H1 (cell line): ENCODE data around the gene LRRC32. TPM values are rescaled to one million over a fixed set of nuclear protein-coding genes. Genes with fewer than 3 reads are reported as not detected.

Experiments
- CBX8 ChIP-seq: fragments of 300-800, 300-1000 bp; sonication (generic); IDR thresholded peaks from 2 replicates; pipeline ENCODE4 v1.7.1; 2016; ENCODE audit warnings: low read depth, low read length, borderline replicate concordance
- EGR1 ChIP-seq: IDR thresholded peaks from 2 replicates; pipeline ENCODE4 v1.6.1; 2011; ENCODE audit warnings: low read depth, low read length, borderline replicate concordance
- EP300 ChIP-seq, 2 experiments: IDR thresholded peaks; 1 replicate in 1 of 2; 2 replicates in 1 of 2; pipeline ENCODE4 v1.6.1; 2011 to 2012; ENCODE audit warnings: low read depth in 2 of 2, low read length in 2 of 2, mild to moderate bottlenecking in 2 of 2, borderline replicate concordance in 1 of 2, inconsistent platforms in 1 of 2, moderate library complexity in 1 of 2
- KDM4A ChIP-seq: IDR thresholded peaks from one replicate; pipeline ENCODE4 v1.7.1; 2012; ENCODE audit warnings: low read depth, mild to moderate bottlenecking, moderate library complexity, low read length, inconsistent platforms; ENCODE audit not compliant: severe bottlenecking
- MAX ChIP-seq: IDR thresholded peaks from 2 replicates; pipeline ENCODE4 v1.6.1; 2012; ENCODE audit warnings: inconsistent platforms
- RNF2 ChIP-seq: fragments of 200-900, 300-1000 bp; sonication (generic); IDR thresholded peaks from 2 replicates; pipeline ENCODE4 v1.7.1; 2016; ENCODE audit warnings: borderline replicate concordance, low read depth, mild to moderate bottlenecking, antibody characterized with exemption, low read length; ENCODE audit not compliant: poor library complexity, severe bottlenecking; ENCODE audit errors: missing control alignments
- TBP ChIP-seq: IDR thresholded peaks from 2 replicates; pipeline ENCODE4 v1.6.1; 2011; ENCODE audit warnings: low read depth, low read length, improper control_type of control experiment
- TCF12 ChIP-seq: IDR thresholded peaks from 2 replicates; pipeline ENCODE4 v1.6.1; 2011; ENCODE audit warnings: low read depth, mild to moderate bottlenecking, low read length
- ZNF274 ChIP-seq: IDR thresholded peaks from 2 replicates; pipeline ENCODE4 v1.7.0; 2012; ENCODE audit warnings: low read length, borderline replicate concordance; ENCODE audit errors: extremely low read depth
- polyA plus RNA-seq, 7 experiments: library from polyadenylated mRNA; depleted of rRNA in 3 of 7; stranded (reverse) in 5 of 7; unstranded in 2 of 7; fragments of >200 nt in 5 of 7; fragments of 200-250 nt in 2 of 7; gene quantifications; 1 replicate in 5 of 7; 2 replicates in 1 of 7; 4 replicates in 1 of 7; pipeline versions ENCODE4 v1.2.1 to v1.2.3, GENCODE V29; 2011 to 2013; ENCODE audit warnings: missing spikeins in 2 of 7, mixed read lengths in 2 of 7
- total RNA-seq: library from RNA; stranded (reverse); fragmentation: NEBNext Ultra II Directional; extraction: Animal tissue kit (Norgen Biotek cat#: 25700); gene quantifications from 2 replicates; pipeline ENCODE4 v1.2.1, GENCODE V29; 2021

LRRC32 gene
- total and polyA plus RNA-seq, 2 of the 8 experiments (the other 6 are each of a cell fraction or from before 2014, with no cell fraction given): 0.99 to 1.9 TPM

GRCh38 chr11:76686261-76687079 is 15.9 kb upstream of the LRRC32 start (continued):
- no peak for TF ChIP-seq TBP
- no peak for TF ChIP-seq TCF12
- TF ChIP-seq EGR1: no peak
- TF ChIP-seq ZNF274: no peak
- no peak for TF ChIP-seq RNF2
- TF ChIP-seq KDM4A: no peak
- TF ChIP-seq EP300 (IDR thresholded peaks at IDR 0.05; ENCODE audit: borderline replicate concordance in 1 of 2, low read depth in 2 of 2, low read length in 2 of 2): no peak
- no peak for TF ChIP-seq CBX8
- TF ChIP-seq MAX: 0 out of 2 replicates have a peak, but pooled peaks have one; percentile 20
- TF ChIP-seq, all 59 proteins: peak for 2
